Natural killer cell treated with Interleukin-12 subunit alpha and Interleukin-12 subunit beta and Interleukin-15 and Interleukin-18, amount 100 ng/mL, for 72 hours (primary cell): ENCODE data around the gene CUL1. TPM values are rescaled to one million over a fixed set of nuclear protein-coding genes. Genes with fewer than 3 reads are reported as not detected.
A peak's percentile ranks its signal among the peaks of the same experiment; 100 is the strongest.
"Not testable (repeated sequence)": the region's sequence is repeated elsewhere in the genome, so short reads cannot be mapped to it uniquely, and the experiment has no call there.

Experiments
- ATAC-seq, 2 donors: fragments of 150-1000 bp; cut with Tn5 transposase in 1 of 2; sonication (Bioruptor Pico), chemical (Tn5 transposase) in 1 of 2; 2 replicates each; pipeline ENCODE4 v1.10.0; 2021
- DNase-seq: peaks from one replicate; pipeline ENCODE4 v3.0.0; 2022; ENCODE audit warnings: low spot score
- H3K27ac Mint-ChIP-seq, 2 donors: 1 replicate in 1 of 2; 2 replicates in 1 of 2; pipeline ENCODE4 v1.8.0; 2022; ENCODE audit warnings: mixed read lengths in 2 of 2, mild to moderate bottlenecking in 1 of 2, moderate library complexity in 1 of 2
- H3K27me3 Mint-ChIP-seq, 2 donors: 1 replicate in 1 of 2; 2 replicates in 1 of 2; pipeline ENCODE4 v1.8.0; 2022; ENCODE audit warnings: mixed read lengths in 2 of 2
- H3K36me3 Mint-ChIP-seq: one replicate; pipeline ENCODE4 v1.8.0; 2022; ENCODE audit warnings: mixed read lengths
- H3K4me1 Mint-ChIP-seq, 2 donors: 1 replicate in 1 of 2; 2 replicates in 1 of 2; pipeline ENCODE4 v1.8.0; 2022; ENCODE audit warnings: low read depth in 2 of 2, mixed read lengths in 2 of 2, mild to moderate bottlenecking in 1 of 2
- H3K4me3 Mint-ChIP-seq: one replicate; pipeline ENCODE4 v1.8.0; 2022; ENCODE audit warnings: mixed read lengths
- H3K9me3 Mint-ChIP-seq: 2 replicates; pipeline ENCODE4 v1.8.0; 2022; ENCODE audit warnings: mixed read lengths
- total RNA-seq, 2 donors: library from RNA; stranded (reverse); gene quantifications; one replicate each; pipeline ENCODE4 v1.2.3, GENCODE V29; 2022

CUL1 gene
- total RNA-seq, 2 donors from 2014 or later = 59.5 to 69.5 TPM

- Mint-ChIP-seq H3K9me3 (no peaks in the 10 kb centered on the region), H3K4me3 (peak overlapping the region; percentile 97), H3K4me1 (peaks cover 50 to 67% of the 10 kb centered on the region in 2 donors), H3K36me3 (peaks cover 7% of the 10 kb centered on the region), H3K27ac (peak overlapping the region; percentile 90), H3K27me3 (no peaks in the 10 kb centered on the region)
- no peak for DNase-seq
- no peak for ATAC-seq
These were observed 2.0 kb downstream of the CUL1 start for GRCh38 chr7:148700661-148701064.

GRCh38 chr7:148701414-148701813, 2.7 kb downstream of the CUL1 start:
- no peaks in the 10 kb centered on the region for H3K27me3 Mint-ChIP-seq
- no peak for ATAC-seq
- no peaks in the 10 kb centered on the region for H3K9me3 Mint-ChIP-seq
- peaks cover 50 to 65% of the 10 kb centered on the region in 2 donors for H3K4me1 Mint-ChIP-seq
- DNase-seq = no peak
- peak overlapping the region; percentile 97 for H3K4me3 Mint-ChIP-seq
- H3K36me3 Mint-ChIP-seq = peaks cover 7% of the 10 kb centered on the region
- H3K27ac Mint-ChIP-seq = peak overlapping the region; percentile 90

GRCh38 chr7:148702876-148703670, 4.4 kb downstream of the CUL1 start:
- H3K4me3 Mint-ChIP-seq = no peak overlapping the region
- ATAC-seq (no peak), DNase-seq (no peak)
- H3K36me3 Mint-ChIP-seq = peaks cover 7% of the 10 kb centered on the region
- no peak overlapping the region for H3K27ac Mint-ChIP-seq
- no peaks in the 10 kb centered on the region for H3K27me3 Mint-ChIP-seq
- peaks cover 46 to 62% of the 10 kb centered on the region in 2 donors for H3K4me1 Mint-ChIP-seq
- no peaks in the 10 kb centered on the region for H3K9me3 Mint-ChIP-seq

GRCh38 chr7:148703671-148703962, 4.9 kb downstream of the CUL1 start:
- ATAC-seq, DNase-seq, H3K4me3 Mint-ChIP-seq, H3K9me3 Mint-ChIP-seq, H3K27me3 Mint-ChIP-seq, H3K27ac Mint-ChIP-seq, H3K36me3 Mint-ChIP-seq: not testable (repeated sequence)
- H3K4me1 Mint-ChIP-seq = peaks cover 52 to 67% of the 10 kb centered on the region in 2 donors

GRCh38 chr7:148704189-148704588, 5.5 kb downstream of the CUL1 start:
- DNase-seq (no peak), ATAC-seq (no peak)
- peaks cover 52 to 72% of the 10 kb centered on the region in 2 donors for H3K4me1 Mint-ChIP-seq
- peaks cover 7% of the 10 kb centered on the region for H3K36me3 Mint-ChIP-seq
- no peaks in the 10 kb centered on the region for H3K27me3 Mint-ChIP-seq
- no peak overlapping the region for H3K4me3 Mint-ChIP-seq
- no peak overlapping the region for H3K27ac Mint-ChIP-seq
- H3K9me3 Mint-ChIP-seq = no peaks in the 10 kb centered on the region

GRCh38 chr7:148704970-148705369, 6.3 kb downstream of the CUL1 start:
- Mint-ChIP-seq H3K4me3 (no peak overlapping the region), H3K36me3 (peaks cover 4% of the 10 kb centered on the region), H3K4me1 (peaks cover 53 to 71% of the 10 kb centered on the region in 2 donors)

GRCh38 chr7:148706368-148706767, 7.7 kb downstream of the CUL1 start:
- Mint-ChIP-seq H3K27me3 (no peaks in the 10 kb centered on the region), H3K27ac (no peak overlapping the region), H3K36me3 (no peaks in the 10 kb centered on the region), H3K9me3 (no peaks in the 10 kb centered on the region), H3K4me3 (no peak overlapping the region), H3K4me1 (peaks cover 44 to 62% of the 10 kb centered on the region in 2 donors)
- no peak for DNase-seq
- ATAC-seq = no peak

More at GRCh38 chr7:148704970-148705369, 6.3 kb downstream of the CUL1 start:
- no peak for DNase-seq
- no peak overlapping the region for H3K27ac Mint-ChIP-seq
- H3K27me3 Mint-ChIP-seq = no peaks in the 10 kb centered on the region
- no peak for ATAC-seq
- no peaks in the 10 kb centered on the region for H3K9me3 Mint-ChIP-seq

- H3K4me1 Mint-ChIP-seq = peaks cover 46 to 49% of the 10 kb centered on the region in 2 donors
- no peaks in the 10 kb centered on the region for H3K9me3 Mint-ChIP-seq
- peak overlapping the region; percentile 55 for H3K4me3 Mint-ChIP-seq
- DNase-seq (no peak), ATAC-seq (peak; percentile 78 to 80)
- no peaks in the 10 kb centered on the region for H3K27me3 Mint-ChIP-seq
- H3K36me3 Mint-ChIP-seq = no peaks in the 10 kb centered on the region
- H3K27ac Mint-ChIP-seq = peak overlapping the region; percentile 7 to 12
These were observed 9.6 kb downstream of the CUL1 start for GRCh38 chr7:148708026-148708885.

GRCh38 chr7:148709014-148709413, 10.3 kb downstream of the CUL1 start:
- H3K4me1 Mint-ChIP-seq = peaks cover 47 to 49% of the 10 kb centered on the region in 2 donors
- no peaks in the 10 kb centered on the region for H3K36me3 Mint-ChIP-seq
- no peaks in the 10 kb centered on the region for H3K9me3 Mint-ChIP-seq
- no peak for DNase-seq
- ATAC-seq = no peak
- no peak overlapping the region for H3K27ac Mint-ChIP-seq
- no peaks in the 10 kb centered on the region for H3K27me3 Mint-ChIP-seq
- H3K4me3 Mint-ChIP-seq = peak overlapping the region; percentile 55

- H3K36me3 Mint-ChIP-seq, H3K4me3 Mint-ChIP-seq, H3K27ac Mint-ChIP-seq, DNase-seq, ATAC-seq, H3K9me3 Mint-ChIP-seq, H3K27me3 Mint-ChIP-seq: not testable (repeated sequence)
- H3K4me1 Mint-ChIP-seq = peaks cover 54 to 56% of the 10 kb centered on the region in 2 donors
These were observed 11.7 kb downstream of the CUL1 start for GRCh38 chr7:148710426-148710825.

- peaks cover 57 to 58% of the 10 kb centered on the region in 2 donors for H3K4me1 Mint-ChIP-seq
- DNase-seq (no peak), ATAC-seq (no peak)
- H3K9me3 Mint-ChIP-seq = no peaks in the 10 kb centered on the region
- no peaks in the 10 kb centered on the region for H3K27me3 Mint-ChIP-seq
- peak overlapping the region in 1 of 2 donors; percentile 39 for H3K27ac Mint-ChIP-seq
- H3K36me3 Mint-ChIP-seq = no peaks in the 10 kb centered on the region
- no peak overlapping the region for H3K4me3 Mint-ChIP-seq
These were observed 12.7 kb downstream of the CUL1 start for GRCh38 chr7:148711191-148712102.

- DNase-seq (no peak), ATAC-seq (no peak)
- Mint-ChIP-seq H3K9me3 (no peaks in the 10 kb centered on the region), H3K27ac (no peak overlapping the region), H3K36me3 (no peaks in the 10 kb centered on the region), H3K4me1 (peaks cover 55 to 60% of the 10 kb centered on the region in 2 donors), H3K27me3 (no peaks in the 10 kb centered on the region), H3K4me3 (no peak overlapping the region)
These were observed 14.1 kb downstream of the CUL1 start for GRCh38 chr7:148712678-148713329.

- H3K9me3 Mint-ChIP-seq = no peaks in the 10 kb centered on the region
- H3K36me3 Mint-ChIP-seq = no peaks in the 10 kb centered on the region
- no peak overlapping the region for H3K4me3 Mint-ChIP-seq
These were observed 15.8 kb downstream of the CUL1 start for GRCh38 chr7:148714498-148714897.

More at GRCh38 chr7:148714498-148714897, 15.8 kb downstream of the CUL1 start:
- DNase-seq = no peak
- no peak overlapping the region for H3K27ac Mint-ChIP-seq
- no peaks in the 10 kb centered on the region for H3K27me3 Mint-ChIP-seq
- ATAC-seq = no peak
- H3K4me1 Mint-ChIP-seq = peaks cover 51 to 58% of the 10 kb centered on the region in 2 donors
